ENCODE data around the gene MCIDAS.

MCIDAS gene

GRCh38 chr5:55226934-55227663 lies at the start of gene MCIDAS:
TSS of gene MCIDAS (minus strand) at chr5:55227315. CDS start at chr5:55227138, 177 bp downstream.
- DNase-seq = peak; percentile 30

GRCh38 chr5:55276771-55277170 lies 49.7 kb upstream of the MCIDAS start:
- DNase-seq = no peak

- no peak for DNase-seq
Observed at GRCh38 chr5:55258339-55258738, 31.2 kb upstream of the MCIDAS start.

GRCh38 chr5:55254802-55255201 lies 27.7 kb upstream of the MCIDAS start:
- DNase-seq = no peak

DNA sequence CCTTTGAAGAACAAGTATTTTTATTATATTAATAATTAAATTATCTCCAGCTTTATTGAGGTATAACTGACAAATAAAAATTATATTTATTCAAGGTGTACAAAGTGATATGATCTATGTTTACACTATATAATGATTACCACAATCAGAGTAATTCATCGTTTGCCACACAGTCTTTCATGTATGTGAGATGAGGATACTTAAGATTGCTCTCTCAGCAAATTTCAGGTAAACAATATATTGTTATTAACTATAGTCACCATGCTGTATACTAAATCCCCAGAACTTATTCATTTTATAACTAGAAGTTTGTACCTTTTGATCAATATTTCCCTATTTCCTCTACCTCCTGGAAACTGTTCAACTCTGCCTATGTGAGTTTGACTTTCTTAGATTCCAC lies 22.9 kb upstream of the MCIDAS start:
- no peak for DNase-seq

- no peak for DNase-seq
Observed at GRCh38 chr5:55241746-55242145, 14.6 kb upstream of the MCIDAS start.

GRCh38 chr5:55236800-55237199 lies 9.7 kb upstream of the MCIDAS start:
- no peak for DNase-seq

DNA sequence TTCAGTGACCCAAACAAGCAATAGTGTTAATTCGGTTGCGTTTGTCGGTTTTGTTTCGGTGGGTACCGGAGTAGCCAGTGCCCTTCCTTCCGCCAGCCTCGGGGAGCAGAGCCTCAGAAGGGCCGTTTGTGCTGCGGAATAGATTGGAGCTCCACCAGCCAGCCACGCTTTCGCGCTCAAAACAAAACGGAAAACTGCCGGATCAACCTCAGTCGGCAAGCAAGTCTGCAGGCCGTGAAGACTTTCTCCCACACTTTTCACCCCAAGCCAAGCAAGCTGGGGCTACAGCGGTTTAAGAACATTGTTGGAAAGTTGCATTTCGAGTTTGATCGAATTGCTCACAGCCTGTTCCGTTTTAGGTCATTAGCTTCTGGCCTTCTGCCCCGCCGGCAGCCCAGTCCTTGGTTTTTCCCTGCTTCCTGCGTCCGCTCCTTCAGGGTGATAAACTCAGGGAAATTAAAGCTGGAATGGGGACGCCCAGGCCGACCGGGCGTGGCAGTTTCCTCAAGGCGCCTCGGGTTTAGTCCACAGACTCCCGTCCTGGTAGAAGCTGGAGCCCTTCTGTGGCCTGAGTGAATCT lies 7.1 kb upstream of the MCIDAS start:
- DNase-seq = peak; percentile 12

GRCh38 chr5:55232985-55233928 lies 6.1 kb upstream of the MCIDAS start, which contains the start of gene CCNO:
TSS of gene CCNO (minus strand) at chr5:55233608. CDS start at chr5:55233523, 85 bp downstream.
- DNase-seq = peak; percentile 65

- DNase-seq = peak; percentile 12
Observed at GRCh38 chr5:55232271-55232984, 5.3 kb upstream of the MCIDAS start.

GRCh38 chr5:55231919-55232270 lies 4.8 kb upstream of the MCIDAS start:
- DNase-seq = no peak

DNA sequence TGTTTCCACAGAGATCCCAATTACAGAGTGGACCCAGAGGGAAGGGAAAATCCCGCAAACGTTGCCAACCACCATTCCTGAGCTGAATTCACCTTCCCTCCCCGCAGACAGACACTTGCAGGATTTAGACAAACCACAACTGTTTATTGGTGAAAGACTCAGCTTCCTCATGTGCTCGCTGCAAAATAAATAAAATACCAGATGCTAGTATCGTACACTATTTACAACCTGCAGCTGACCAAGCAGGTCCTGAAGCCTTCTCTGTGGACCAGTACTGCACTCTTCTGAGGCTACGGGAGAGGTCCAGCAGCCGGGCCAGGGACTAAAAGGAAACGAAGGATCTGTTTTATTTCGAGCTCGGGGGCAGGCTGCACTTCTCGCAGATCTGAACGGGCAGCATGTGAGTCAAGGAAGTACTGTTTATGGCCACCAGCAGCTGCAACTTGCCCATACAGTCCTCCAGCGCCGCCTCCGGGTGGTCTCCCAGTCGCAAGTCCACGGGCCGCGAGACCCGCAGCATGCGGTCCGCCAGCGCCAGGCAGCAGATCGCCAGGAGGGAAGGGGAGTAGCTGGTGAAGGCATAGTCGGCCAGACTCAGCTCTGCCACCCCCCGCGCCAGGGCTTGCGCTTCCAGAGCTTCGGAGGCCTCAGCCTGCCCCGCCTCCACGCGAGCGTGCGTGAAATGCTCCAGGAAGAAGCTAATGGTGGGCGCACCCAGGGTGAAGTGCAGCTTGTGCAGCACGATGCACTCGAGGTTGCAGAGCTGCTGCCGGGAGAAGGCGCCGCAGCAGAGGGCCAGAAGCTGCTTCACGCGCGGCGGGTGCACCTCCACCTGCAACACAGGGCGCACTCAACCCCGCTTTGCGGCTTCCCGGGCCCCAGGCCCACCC lies 4.2 kb upstream of the MCIDAS start:
- peak; percentile 18 for DNase-seq

DNA sequence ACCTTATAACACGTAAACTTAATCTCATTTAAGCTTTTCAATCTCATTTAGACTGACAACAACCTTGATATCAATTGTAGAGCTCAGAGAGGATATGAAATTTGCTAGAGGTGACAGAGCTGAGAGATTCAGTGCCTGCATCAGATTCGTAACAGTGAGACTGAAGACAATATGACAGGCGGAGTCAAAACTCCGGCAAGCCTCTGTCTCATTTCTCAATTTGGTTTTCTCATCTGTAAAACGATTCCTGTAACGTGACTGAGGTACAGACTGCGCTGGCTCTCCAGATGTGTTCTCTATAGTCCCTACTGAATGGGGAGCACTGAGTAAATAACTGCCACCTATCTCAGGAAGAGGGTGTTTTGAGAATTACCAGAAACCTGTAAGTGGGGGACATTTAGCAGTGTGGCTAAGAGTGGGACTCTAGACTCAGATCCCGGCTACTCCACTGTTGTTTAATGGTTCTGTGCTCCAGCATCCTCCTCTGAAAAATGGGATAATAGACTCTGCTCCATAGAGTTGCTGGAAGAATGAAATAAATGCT lies 3.0 kb upstream of the MCIDAS start:
- no peak for DNase-seq

- DNase-seq = no peak
Observed at GRCh38 chr5:55227664-55228430, 732 bp upstream of the MCIDAS start.

GRCh38 chr5:55226027-55226933 lies 835 bp downstream of the MCIDAS start:
- peak; percentile 21 for DNase-seq

- no peak for DNase-seq
Observed at GRCh38 chr5:55225346-55225745, 1.8 kb downstream of the MCIDAS start.

DNA sequence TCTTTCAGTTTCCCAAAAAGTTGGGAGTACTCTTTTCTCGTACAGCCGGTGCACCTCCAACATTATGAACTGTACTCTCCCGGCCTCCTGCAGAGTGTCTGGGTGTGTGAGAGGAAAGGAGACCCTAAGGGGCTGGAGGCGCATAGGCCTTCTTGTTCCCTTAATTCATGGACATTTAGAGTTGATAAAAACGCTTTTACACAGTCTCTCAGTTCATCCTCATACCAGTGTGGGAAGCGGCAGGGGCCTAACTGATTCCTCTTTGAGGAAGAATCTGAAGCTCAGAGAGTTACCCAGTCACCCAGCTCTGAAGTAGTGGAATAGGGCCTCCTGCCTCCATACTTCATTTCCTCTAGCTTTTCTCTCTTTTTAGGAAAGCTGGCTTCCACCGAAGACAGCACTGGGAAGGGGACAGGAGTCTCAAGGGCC lies 3.3 kb downstream of the MCIDAS start:
- DNase-seq = no peak

DNA sequence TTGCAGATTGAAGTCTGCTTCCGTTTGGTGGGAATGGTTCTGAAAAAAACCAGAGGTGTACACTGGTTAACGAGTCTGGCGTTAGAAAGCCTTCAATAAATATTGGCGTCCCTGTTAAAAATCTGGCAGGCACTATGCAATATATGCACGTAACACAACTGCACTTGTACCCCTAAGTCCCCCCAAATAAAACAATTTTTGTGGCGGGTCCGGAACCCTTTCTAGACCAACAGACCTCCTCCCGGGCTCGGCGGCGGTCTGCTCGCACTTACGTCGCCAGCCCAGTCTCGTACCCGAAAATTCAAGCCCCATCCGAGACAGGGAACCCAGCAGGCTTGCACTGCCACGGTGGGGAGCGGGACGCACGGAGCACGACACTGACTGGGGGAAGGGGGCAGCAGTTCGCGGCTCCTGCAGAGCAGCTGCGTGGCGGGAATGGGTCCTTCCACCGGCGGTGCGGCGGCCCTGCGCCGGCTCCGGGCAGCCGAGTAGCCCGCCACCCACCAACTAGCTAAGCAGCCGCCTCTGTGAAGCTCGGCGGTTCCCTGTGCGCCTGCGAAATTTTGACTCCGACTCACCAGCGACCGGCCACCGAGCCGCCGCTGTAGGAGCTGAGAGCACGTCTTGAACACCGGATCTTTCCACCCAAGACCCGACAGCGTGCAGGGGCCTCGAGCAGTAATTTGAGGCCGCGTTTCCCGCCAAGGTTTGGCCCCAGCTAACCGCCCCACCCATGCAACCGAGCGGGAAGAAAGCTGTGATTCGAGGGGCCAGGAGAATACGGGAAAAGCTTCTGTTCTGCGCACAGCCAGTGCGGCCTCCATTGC lies 3.9 kb downstream of the MCIDAS start:
- DNase-seq = peak; percentile 3
